Right renal cortex interstitium (tissue), 3 donors: ENCODE measurements around the gene JAML. TPM values are rescaled to one million over a fixed set of nuclear protein-coding genes. Genes with fewer than 3 reads are reported as not detected.

ENCODE experiments used
- DNase-seq, 3 donors: peaks; one replicate each; pipeline ENCODE4 v3.0.0-alpha.2; 2013; ENCODE audit warnings: low read depth in 3 of 3, low spot score in 2 of 3
- polyA plus RNA-seq, 3 donors: library from polyadenylated mRNA; unstranded; fragments of 120-200 nt; gene quantifications; one replicate each; pipeline ENCODE4 v1.2.1, GENCODE V29; 2013; ENCODE audit not compliant: insufficient read length in 3 of 3

Gene JAML
- polyA plus RNA-seq, 3 donors: 1.9 to 2.4 (median 2.3) TPM

GRCh38 chr11:118170231-118170630 is 54.6 kb downstream of the JAML start:
- DNase-seq: no peak

DNA sequence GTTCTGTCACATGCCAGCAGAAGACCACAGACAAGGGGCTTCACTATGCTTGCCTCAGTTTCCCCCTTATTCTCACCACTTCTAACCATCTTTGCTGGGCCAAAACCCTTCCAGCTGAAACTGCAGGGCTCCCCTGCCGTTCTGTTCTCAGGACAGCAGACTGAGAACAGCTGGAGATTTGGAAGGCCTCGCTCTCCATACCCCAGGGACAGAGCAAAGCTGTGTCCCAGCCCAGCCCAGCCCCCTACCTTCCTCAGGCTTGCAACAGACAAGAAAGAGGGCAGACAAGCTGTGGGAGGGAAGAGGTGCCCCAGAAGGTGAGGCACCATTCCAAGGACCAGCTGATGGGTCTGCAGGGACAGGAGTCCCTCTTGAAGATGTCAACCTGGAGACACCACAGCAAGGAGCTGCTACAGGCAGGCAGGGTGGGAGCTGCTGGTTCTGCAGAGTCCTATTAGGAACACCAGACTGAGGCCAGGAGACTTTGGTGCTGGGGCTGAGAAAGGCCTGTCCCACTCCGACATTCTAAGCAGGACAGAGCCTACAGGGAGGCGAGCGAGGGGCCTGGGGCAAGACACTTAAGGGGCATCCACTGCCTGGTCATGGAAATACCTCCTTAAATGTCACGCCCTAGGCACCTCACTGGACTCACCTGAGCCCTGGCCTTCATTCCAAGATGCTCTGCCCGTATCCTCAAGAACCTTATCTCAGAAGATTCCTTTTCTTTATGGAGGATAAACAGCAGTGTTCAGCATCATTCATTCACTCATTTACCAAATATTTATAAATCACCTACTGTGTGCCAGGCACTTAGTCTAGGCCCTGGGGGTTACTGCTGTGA is 55.3 kb downstream of the JAML start:
- DNase-seq: no peak

- DNase-seq: no peak
Observed at GRCh38 chr11:118168751-118169150, 56.1 kb downstream of the JAML start.

GRCh38 chr11:118168316-118168715 is 56.5 kb downstream of the JAML start:
- no peak for DNase-seq

DNA sequence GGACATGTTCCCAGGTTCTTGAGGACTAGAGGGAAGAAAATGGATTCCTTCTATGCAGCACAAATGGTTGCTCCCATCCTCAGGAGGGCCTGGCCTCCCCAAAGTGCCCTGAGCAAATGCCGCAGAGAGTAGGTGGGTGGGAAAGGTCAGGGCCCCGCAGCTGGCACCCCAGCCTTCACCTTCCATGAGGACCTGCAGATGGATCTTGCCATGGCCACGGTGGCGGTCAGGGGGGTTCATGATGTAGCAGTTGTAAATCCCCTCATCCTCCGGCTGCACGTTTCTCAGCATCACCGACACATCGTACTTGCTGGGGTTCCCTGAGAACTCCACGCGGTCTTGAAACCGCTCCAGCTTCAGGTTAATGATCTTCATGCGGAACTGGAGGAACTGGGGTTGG is 56.9 kb downstream of the JAML start:
- DNase-seq: no peak

GRCh38 chr11:118167253-118167652 is 57.6 kb downstream of the JAML start:
- no peak for DNase-seq

DNA sequence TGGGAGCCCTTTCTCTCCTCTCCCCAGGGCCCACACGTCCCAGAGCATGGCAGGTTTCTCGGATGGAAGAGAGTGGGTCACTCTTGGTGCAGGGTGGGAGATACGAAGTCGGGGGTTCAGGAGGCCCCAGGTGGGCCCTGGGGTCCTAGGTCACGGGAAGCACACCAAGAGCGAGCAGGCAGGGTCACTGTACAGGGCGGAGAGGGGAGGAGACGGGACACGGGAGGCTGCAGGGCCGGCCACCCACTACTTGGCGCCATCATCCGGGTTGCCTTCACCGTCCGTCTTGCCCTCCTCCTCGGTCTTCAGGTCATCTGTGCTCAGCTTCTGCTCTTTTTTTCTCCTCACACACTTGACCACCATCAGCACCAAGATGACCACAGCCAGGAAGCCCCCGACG is 58.2 kb downstream of the JAML start:
- DNase-seq: no peak

DNA sequence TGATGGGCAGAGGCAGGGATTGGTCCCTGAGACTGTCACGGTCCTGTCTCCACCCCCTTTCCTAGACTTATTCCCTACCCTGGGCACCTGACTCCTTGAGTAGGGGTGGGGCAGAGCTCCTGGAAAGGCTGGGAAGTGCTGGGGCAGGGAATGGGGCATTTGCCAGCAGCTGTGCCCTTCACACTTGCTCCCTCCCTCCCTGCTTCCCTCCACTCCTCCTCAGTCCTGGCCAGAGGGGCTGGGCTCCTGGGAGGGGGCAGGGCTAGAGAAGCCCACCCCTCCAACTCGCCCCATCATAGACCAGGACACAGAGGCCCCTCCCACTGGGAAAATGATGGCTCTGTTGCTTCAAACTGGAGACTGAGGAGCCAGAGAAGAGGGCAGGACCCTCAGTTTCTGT is 59.9 kb downstream of the JAML start:
- DNase-seq: no peak

DNA sequence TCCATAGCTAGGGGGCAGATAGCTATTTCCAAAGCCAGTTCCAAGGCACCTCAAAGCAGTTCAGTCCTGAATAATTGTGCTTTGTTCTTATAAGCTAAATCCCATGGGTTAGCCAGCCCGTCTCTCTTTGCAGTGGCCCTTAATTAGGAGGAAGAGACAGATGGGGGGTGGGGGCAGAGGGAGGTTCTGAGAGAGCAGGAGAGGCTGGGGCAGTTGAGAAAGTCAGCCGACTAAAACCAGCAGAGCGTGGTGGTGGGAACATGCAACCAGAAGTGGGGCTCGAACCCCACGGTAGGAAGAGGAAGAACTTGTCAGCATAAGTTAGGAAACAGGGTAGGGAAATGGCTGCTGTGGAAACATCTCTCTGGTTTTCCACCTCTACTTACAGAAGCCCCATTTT is 61.3 kb downstream of the JAML start:
- no peak for DNase-seq

DNA sequence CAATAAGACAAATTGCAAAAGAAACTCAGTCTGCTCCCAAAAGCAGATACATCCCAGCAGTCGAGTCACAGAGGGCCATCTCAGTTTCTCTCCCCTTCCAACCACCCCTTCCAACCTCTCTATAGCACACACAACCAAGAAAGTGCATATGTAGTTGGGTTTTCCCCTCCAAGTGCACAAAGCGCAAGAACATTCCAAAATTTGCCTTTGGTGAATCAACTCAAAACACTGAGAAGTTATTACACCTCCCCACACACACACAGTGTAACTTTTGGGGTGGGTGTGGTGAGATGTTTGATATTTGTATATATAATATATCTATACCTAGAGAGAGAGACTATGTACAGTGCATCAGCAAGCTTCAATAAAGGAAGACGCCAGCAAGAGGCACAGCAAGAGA is 62.0 kb downstream of the JAML start:
- no peak for DNase-seq

DNA sequence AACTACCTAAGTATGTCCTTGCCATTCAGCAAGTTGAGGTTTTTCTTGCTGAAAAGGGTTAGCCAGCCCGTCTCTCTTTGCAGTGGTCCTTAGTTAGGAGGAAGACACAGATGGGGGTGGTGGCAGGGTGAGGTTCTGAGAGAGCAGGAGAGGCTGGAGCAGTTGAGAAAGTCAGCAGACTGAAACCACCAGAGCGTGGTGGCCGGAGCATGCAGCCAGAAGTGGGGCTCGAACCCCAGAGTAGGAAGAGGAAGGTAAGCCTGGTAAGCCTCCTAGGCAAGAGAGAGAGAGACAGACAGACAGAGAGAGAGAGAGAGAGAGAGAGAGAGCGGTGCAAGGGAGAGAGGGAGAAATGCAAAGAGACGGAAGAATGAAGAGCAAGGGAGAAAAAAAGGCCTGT is 63.0 kb downstream of the JAML start:
- no peak for DNase-seq

DNA sequence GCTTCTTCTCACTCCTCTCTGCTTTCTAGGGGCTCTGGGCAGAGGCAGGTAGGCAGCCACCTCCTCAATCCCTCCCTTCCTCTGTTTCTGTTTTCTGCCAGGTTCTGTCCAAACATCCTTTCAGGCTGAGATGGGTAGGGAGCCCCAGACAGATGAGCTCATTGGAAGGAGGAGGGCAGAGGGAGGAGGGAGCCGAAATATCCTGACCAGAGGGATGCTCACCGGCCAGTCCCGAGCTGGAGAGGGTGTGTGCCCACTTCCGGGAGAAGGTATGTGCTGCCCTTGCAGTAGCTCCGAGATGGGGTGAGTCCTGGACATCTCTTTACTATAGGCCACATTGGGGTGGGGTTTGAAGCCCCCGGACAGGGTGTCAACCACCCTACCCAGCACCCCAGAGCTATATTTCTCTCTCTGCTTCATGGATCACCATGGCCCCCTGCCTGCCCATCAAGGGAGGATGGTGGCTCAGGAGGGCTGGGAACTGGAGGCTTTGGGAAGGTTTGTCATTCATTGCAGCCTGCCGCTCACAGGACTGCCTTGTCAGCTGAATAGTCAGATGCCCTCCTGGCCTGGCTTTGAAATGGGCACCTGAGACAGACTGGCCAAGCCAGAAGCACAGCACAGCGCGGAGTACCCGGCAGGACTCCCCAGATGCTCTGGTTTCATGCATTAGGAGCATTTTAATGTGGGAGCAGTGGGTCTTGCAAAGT is 67.5 kb downstream of the JAML start:
- DNase-seq: no peak

DNA sequence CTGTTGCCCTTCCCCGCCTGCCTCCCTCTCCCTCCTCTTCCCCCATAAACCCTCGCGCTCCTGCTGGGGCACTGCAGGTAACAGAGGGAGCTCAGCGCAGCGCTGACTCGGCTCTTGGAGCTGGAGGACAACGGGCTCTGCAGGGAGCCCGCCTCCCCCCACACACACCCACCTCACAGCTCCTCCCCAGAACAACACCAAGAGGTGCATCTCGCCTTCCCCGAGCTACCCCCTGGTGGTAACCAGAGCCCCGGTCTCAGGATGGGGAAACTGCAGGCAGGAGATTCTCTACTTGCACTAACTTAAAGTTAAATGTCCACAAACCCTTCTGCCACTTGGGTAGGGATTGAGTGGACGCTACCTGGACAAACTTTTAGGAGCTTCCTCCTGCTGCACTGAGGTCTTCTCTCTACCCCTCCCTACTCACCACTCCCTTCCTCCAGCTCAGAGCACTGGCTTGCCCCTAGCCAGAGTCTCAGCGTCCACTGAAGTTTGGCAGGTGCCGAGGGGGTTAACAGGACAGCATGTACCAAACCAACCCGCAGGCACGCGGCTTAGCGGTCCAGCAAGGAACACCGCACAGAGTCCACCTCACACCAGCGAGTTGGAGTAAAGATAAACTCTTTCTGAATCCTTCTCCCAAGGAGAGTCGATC is 68.2 kb downstream of the JAML start:
- DNase-seq: no peak

DNA sequence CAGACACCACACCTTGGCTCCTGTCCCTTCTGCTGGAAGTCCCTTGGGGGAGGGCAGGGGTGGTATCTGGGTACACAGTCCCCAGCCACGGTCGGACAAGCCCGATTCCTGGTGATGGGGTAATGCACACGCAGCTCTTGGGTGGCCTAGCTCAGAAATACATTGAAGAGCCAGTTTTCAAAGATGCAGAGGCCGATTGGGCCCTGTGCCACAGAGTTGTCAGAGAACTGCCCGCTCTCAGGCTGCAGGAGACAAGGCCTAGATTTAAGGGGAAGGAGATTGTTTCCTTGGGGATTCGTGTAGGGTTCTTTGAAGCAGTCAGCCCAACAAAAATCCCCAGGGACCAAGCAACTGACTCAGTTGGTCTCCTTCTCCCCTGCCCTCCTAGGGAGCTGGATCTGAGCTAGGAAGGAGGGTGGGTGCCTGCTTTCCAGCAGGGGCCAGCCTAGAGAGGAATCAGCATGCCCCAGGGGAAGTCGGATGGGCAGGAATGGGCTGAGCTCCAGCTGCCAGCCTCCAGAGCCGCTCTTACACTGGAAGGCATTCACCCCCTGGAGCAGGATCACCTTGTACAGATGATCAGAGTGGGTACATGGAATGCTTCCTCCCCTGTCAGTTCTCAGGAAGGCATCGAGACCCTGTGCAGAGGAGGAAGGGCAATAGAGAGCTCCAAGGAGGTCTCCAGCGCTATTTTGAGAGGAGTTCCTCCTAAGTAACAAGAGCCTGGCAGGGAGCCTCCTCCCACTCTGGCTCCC is 68.9 kb downstream of the JAML start:
- DNase-seq: no peak

DNA sequence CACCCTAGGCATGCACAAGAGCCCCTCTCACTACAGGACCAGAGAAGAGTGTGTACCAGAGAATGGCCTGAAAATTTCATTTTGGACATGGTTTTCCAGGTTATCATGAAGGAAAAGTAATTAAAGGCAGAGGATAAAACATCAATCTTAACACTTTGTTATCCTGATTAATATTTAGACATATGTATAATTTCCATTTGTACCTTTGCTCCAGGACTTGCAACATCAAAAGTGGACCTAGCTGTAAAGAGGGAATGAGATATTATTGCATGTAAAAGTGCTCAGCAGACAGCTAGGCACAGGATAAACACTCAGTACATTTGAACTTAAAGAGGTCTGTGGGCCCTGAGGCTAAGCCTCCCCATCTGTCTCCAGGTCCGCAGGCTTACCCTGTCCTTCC is 70.2 kb downstream of the JAML start:
- no peak for DNase-seq

GRCh38 chr11:118153976-118154375 is 70.8 kb downstream of the JAML start:
- no peak for DNase-seq

- no peak for DNase-seq
Observed at GRCh38 chr11:118153516-118153915, 71.3 kb downstream of the JAML start.

- no peak for DNase-seq
Observed at GRCh38 chr11:118152552-118153471, 72.0 kb downstream of the JAML start, which contains the start of gene SCN4B. Gene SCN4B (minus strand): TSS chr11:118152823. CDS start chr11:118152673, 150 bp downstream.

GRCh38 chr11:118152020-118152551 is 72.7 kb downstream of the JAML start:
- no peak for DNase-seq

GRCh38 chr11:118151431-118151830 is 73.4 kb downstream of the JAML start:
- no peak for DNase-seq
